HepG2 (cell line): ENCODE measurements around the gene ACTN4. TPM values are rescaled to one million over a fixed set of nuclear protein-coding genes. Genes with fewer than 3 reads are reported as not detected.

Experiments
- ARNT2 ChIP-seq: sonication (generic); formaldehyde crosslinking; IDR thresholded peaks from 2 replicates; pipeline ENCODE4 v1.8.0; 2022; ENCODE audit warnings: mild to moderate bottlenecking, low read depth, missing genetic modification reagents, moderate library complexity
- CREM ChIP-seq, 2 experiments: sonication (generic) in 1 of 2; formaldehyde crosslinking in 1 of 2; IDR thresholded peaks; 2 replicates each; pipeline versions ENCODE4 v1.4.0 to v1.6.1; 2016 to 2020; ENCODE audit warnings: antibody characterized with exemption in 1 of 2, mild to moderate bottlenecking in 1 of 2, missing genetic modification reagents in 1 of 2
- FOXO1 ChIP-seq: sonication (generic); formaldehyde crosslinking; IDR thresholded peaks from 2 replicates; pipeline ENCODE4 v1.4.0; 2020; ENCODE audit warnings: missing genetic modification reagents
- GFI1 ChIP-seq: sonication (generic); formaldehyde crosslinking; IDR thresholded peaks from 2 replicates; pipeline ENCODE4 v1.5.0; 2020; ENCODE audit warnings: missing genetic modification reagents, mild to moderate bottlenecking, borderline replicate concordance
- KAT7 ChIP-seq: IDR thresholded peaks from 2 replicates; pipeline ENCODE4 v1.6.1; 2018; ENCODE audit warnings: borderline replicate concordance, missing compliant biosample characterization
- KLF12 ChIP-seq: sonication (generic); formaldehyde crosslinking; IDR thresholded peaks from 2 replicates; pipeline ENCODE4 v1.4.0; 2020; ENCODE audit warnings: missing genetic modification reagents, borderline replicate concordance
- KLF15 ChIP-seq: sonication (generic); formaldehyde crosslinking; IDR thresholded peaks from 2 replicates; pipeline ENCODE4 v1.8.1; 2023; ENCODE audit warnings: borderline replicate concordance, mild to moderate bottlenecking, inconsistent platforms, missing genetic modification reagents, mixed read lengths
- NFATC3 ChIP-seq: sonication (generic); formaldehyde crosslinking; IDR thresholded peaks from 2 replicates; pipeline ENCODE4 v1.5.1; 2020; ENCODE audit warnings: mild to moderate bottlenecking, missing genetic modification reagents
- NR2F6 ChIP-seq, 2 experiments: IDR thresholded peaks; 2 replicates each; pipeline ENCODE4 v1.6.1; 2016; ENCODE audit warnings: antibody characterized with exemption in 1 of 2, mild to moderate bottlenecking in 1 of 2
- SATB2 ChIP-seq: sonication (generic); formaldehyde crosslinking; IDR thresholded peaks from 2 replicates; pipeline ENCODE4 v1.5.0; 2020; ENCODE audit warnings: missing genetic modification reagents
- SOX13 ChIP-seq, 3 experiments: fragments of 450-650 bp in 1 of 3; sonication (generic) in 1 of 3; formaldehyde crosslinking in 1 of 3; IDR thresholded peaks in 2 of 3; conservative IDR thresholded peaks in 1 of 3; 2 replicates each; pipeline versions ENCODE4 v1.5.0 to v1.6.1; 2016 to 2020; ENCODE audit warnings: antibody characterized with exemption in 1 of 3, mild to moderate bottlenecking in 1 of 3, missing compliant biosample characterization in 1 of 3, missing genetic modification reagents in 1 of 3, moderate library complexity in 1 of 3
- SP2 ChIP-seq: sonication (generic); formaldehyde crosslinking; IDR thresholded peaks from 2 replicates; pipeline ENCODE4 v1.5.1; 2020; ENCODE audit warnings: mild to moderate bottlenecking, missing genetic modification reagents
- ZNF180 ChIP-seq: sonication (generic); formaldehyde crosslinking; IDR thresholded peaks from 2 replicates; pipeline ENCODE4 v1.4.0; 2020; ENCODE audit warnings: low read depth, missing genetic modification reagents, borderline replicate concordance
- ZNF333 ChIP-seq: sonication (generic); formaldehyde crosslinking; IDR thresholded peaks from 2 replicates; pipeline ENCODE4 v1.4.0; 2020; ENCODE audit warnings: mild to moderate bottlenecking, missing genetic modification reagents, borderline replicate concordance
- ZNF629 ChIP-seq: sonication (generic); formaldehyde crosslinking; conservative IDR thresholded peaks from 2 replicates; pipeline ENCODE4 v1.5.0; 2020; ENCODE audit warnings: missing genetic modification reagents
- ZSCAN22 ChIP-seq: sonication (generic); formaldehyde crosslinking; IDR thresholded peaks from 2 replicates; pipeline ENCODE4 v1.4.0; 2020; ENCODE audit warnings: mild to moderate bottlenecking, missing genetic modification reagents
- ZZZ3 ChIP-seq: sonication (generic); formaldehyde crosslinking; IDR thresholded peaks from 2 replicates; pipeline ENCODE4 v1.4.0; 2020; ENCODE audit warnings: missing genetic modification reagents, mild to moderate bottlenecking, borderline replicate concordance
- polyA plus RNA-seq, 8 experiments: library from polyadenylated mRNA; depleted of rRNA in 3 of 8; stranded (reverse) in 7 of 8; unstranded in 1 of 8; fragments of >200 nt; fragmentation: Illumina TruSeq in 4 of 8; extraction: Trizol in 4 of 8; gene quantifications; 2 replicates each; pipeline versions ENCODE4 v1.2.1 to v1.2.3, GENCODE V29; 2011 to 2016; ENCODE audit warnings: low read depth in 4 of 8, missing spikeins in 1 of 8, mixed read lengths in 1 of 8; ENCODE audit not compliant: insufficient read depth in 1 of 8
- total RNA-seq, 5 experiments: library from RNA; depleted of rRNA; stranded (reverse); fragments of >200 nt; fragmentation: Illumina TruSeq; extraction: Trizol; gene quantifications; 2 replicates each; pipeline ENCODE4 v1.2.3, GENCODE V29; 2016; ENCODE audit warnings: low read depth in 1 of 5
- TF ChIP-seq, protein P1 (sequence below): sonication (generic); formaldehyde crosslinking; IDR thresholded peaks from 2 replicates; pipeline ENCODE4 v1.8.1; 2023; ENCODE audit warnings: missing genetic modification reagents, inconsistent platforms, borderline replicate concordance
- TF ChIP-seq, protein P2 (sequence below): sonication (generic); formaldehyde crosslinking; IDR thresholded peaks from 2 replicates; pipeline ENCODE4 v1.4.0; 2020; ENCODE audit warnings: mild to moderate bottlenecking, missing genetic modification reagents
- TF ChIP-seq, protein P3 (sequence below): sonication (generic); formaldehyde crosslinking; IDR thresholded peaks from 2 replicates; pipeline ENCODE4 v1.5.1; 2020; ENCODE audit warnings: mild to moderate bottlenecking, missing genetic modification reagents, moderate library complexity
- TF ChIP-seq, protein P4 (sequence below): sonication (generic); formaldehyde crosslinking; IDR thresholded peaks from 2 replicates; pipeline ENCODE4 v1.4.0; 2020; ENCODE audit warnings: mild to moderate bottlenecking, low read depth, missing genetic modification reagents
- TF ChIP-seq, protein P5 (sequence below): sonication (generic); formaldehyde crosslinking; IDR thresholded peaks from 2 replicates; pipeline ENCODE4 v1.8.0; 2022; ENCODE audit warnings: missing genetic modification reagents, mild to moderate bottlenecking, borderline replicate concordance

Gene ACTN4
- total and polyA plus RNA-seq, 2 of the 13 experiments (the other 11 are each of a cell fraction or from before 2014, with no cell fraction given) = 171 to 192 TPM

DNA sequence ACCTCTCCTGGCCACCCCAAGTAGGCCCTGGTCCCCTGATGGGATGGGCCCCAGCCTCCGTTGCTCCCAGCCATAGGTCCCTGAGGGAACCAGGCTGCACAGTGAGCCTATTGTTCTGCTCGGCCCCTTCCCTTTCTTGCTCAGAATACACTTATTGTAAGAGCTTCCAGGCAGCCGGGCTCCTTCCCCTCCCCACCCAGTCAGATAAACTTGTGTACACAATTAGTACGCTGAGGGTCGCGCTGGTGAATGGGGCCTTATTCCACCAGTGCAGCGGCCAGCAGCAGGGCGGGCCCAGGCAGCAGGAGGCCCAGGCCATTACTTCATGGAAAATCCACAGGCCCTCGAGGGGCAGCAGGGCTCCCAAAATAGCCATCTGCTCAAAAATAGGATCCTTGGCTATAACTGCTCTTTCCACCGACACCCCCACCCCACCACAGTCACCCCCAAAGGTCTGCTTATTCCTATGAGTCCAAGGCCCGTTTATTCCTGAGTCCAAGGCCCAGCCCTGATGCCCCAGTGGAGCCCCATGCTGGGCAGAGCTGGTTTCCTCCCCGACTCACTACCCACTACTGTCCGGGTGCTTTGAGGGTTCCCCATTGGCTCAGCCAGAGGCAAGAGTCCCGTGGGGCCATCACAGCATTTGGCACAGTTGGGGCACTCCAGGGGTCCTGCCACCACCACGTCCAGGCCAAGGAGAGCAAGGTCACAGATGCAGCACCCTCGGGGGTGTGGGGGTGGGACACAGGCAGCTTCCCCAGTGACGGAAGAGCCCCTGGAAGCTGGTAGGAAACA lies 74.7 kb downstream of the ACTN4 start (continued):
- TF ChIP-seq NFATC3 (CRISPR knock-in tag) (no peak), SATB2 (CRISPR knock-in tag) (no peak), ZNF333 (CRISPR knock-in tag) (no peak), ZZZ3 (CRISPR knock-in tag) (no peak), KLF12 (CRISPR knock-in tag) (no peak), GFI1 (CRISPR knock-in tag) (no peak), SOX13 (IDR thresholded peaks at IDR 0.05) (peak; percentile 55; the same call in 1 of the 2 replicates), SOX13 (CRISPR knock-in tag; conservative IDR thresholded peaks at IDR 0.05 in 1 of 2, IDR thresholded peaks at IDR 0.05 in 1 of 2) (peak in 1 of 2 experiments; percentile 90; a peak in 2 of 4 replicates), SP2 (CRISPR knock-in tag) (no peak), ZNF180 (no peak), FOXO1 (CRISPR knock-in tag) (peak; percentile 65), ARNT2 (peak; percentile 79; the same call in 1 of the 2 replicates), KAT7 (no peak), ZSCAN22 (CRISPR knock-in tag) (0 out of 2 replicates have a peak, but pooled peaks have one; percentile 43), ZNF629 (CRISPR knock-in tag) (0 out of 2 replicates have a peak, but pooled peaks have one; percentile 16), KLF15 (CRISPR knock-in tag) (no peak), NR2F6 (IDR thresholded peaks at IDR 0.05) (no peak), NR2F6 (CRISPR knock-in tag; IDR thresholded peaks at IDR 0.05) (peak; percentile 60; the same call in 1 of the 2 replicates), CREM (IDR thresholded peaks at IDR 0.05) (peak; percentile 44; the same call in 1 of the 2 replicates), CREM (CRISPR knock-in tag; IDR thresholded peaks at IDR 0.05) (no peak)
- TF ChIP-seq, protein P1, sequence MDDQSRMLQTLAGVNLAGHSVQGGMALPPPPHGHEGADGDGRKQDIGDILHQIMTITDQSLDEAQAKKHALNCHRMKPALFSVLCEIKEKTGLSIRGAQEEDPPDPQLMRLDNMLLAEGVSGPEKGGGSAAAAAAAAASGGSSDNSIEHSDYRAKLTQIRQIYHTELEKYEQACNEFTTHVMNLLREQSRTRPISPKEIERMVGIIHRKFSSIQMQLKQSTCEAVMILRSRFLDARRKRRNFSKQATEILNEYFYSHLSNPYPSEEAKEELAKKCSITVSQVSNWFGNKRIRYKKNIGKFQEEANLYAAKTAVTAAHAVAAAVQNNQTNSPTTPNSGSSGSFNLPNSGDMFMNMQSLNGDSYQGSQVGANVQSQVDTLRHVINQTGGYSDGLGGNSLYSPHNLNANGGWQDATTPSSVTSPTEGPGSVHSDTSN (CRISPR knock-in tag) = no peak
- TF ChIP-seq, protein P2, sequence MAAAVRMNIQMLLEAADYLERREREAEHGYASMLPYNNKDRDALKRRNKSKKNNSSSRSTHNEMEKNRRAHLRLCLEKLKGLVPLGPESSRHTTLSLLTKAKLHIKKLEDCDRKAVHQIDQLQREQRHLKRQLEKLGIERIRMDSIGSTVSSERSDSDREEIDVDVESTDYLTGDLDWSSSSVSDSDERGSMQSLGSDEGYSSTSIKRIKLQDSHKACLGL (CRISPR knock-in tag) = no peak
- TF ChIP-seq, protein P3, sequence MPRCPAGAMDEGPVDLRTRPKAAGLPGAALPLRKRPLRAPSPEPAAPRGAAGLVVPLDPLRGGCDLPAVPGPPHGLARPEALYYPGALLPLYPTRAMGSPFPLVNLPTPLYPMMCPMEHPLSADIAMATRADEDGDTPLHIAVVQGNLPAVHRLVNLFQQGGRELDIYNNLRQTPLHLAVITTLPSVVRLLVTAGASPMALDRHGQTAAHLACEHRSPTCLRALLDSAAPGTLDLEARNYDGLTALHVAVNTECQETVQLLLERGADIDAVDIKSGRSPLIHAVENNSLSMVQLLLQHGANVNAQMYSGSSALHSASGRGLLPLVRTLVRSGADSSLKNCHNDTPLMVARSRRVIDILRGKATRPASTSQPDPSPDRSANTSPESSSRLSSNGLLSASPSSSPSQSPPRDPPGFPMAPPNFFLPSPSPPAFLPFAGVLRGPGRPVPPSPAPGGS = no peak
- TF ChIP-seq, protein P4, sequence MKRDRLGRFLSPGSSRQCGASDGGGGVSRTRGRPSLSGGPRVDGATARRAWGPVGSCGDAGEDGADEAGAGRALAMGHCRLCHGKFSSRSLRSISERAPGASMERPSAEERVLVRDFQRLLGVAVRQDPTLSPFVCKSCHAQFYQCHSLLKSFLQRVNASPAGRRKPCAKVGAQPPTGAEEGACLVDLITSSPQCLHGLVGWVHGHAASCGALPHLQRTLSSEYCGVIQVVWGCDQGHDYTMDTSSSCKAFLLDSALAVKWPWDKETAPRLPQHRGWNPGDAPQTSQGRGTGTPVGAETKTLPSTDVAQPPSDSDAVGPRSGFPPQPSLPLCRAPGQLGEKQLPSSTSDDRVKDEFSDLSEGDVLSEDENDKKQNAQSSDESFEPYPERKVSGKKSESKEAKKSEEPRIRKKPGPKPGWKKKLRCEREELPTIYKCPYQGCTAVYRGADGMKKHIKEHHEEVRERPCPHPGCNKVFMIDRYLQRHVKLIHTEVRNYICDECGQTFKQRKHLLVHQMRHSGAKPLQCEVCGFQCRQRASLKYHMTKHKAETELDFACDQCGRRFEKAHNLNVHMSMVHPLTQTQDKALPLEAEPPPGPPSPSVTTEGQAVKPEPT = 0 out of 2 replicates have a peak, but pooled peaks have one; percentile 16
- TF ChIP-seq, protein P5, sequence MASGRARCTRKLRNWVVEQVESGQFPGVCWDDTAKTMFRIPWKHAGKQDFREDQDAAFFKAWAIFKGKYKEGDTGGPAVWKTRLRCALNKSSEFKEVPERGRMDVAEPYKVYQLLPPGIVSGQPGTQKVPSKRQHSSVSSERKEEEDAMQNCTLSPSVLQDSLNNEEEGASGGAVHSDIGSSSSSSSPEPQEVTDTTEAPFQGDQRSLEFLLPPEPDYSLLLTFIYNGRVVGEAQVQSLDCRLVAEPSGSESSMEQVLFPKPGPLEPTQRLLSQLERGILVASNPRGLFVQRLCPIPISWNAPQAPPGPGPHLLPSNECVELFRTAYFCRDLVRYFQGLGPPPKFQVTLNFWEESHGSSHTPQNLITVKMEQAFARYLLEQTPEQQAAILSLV (CRISPR knock-in tag) = no peak
